HEK293 (cell line): ENCODE results near the gene FGR.
A peak's percentile ranks its signal among the peaks of the same experiment; 100 is the strongest.

ENCODE experiments used
- EGR2 ChIP-seq: fragments of 450-650 bp; formaldehyde crosslinking; IDR thresholded peaks from 2 replicates; pipeline ENCODE4 v1.5.1; 2016; ENCODE audit warnings: low read depth, missing biosample characterization, missing genetic modification characterization
- HOXD13 ChIP-seq: sonication (generic); formaldehyde crosslinking; IDR thresholded peaks from 2 replicates; pipeline ENCODE4 v1.8.0; 2022; ENCODE audit warnings: missing genetic modification reagents, borderline replicate concordance
- OSR2 ChIP-seq: fragments of 450-650 bp; formaldehyde crosslinking; IDR thresholded peaks from 2 replicates; pipeline ENCODE4 v1.5.1; 2016; ENCODE audit warnings: missing biosample characterization, missing genetic modification characterization
- SCRT1 ChIP-seq: fragments of 450-650 bp; formaldehyde crosslinking; IDR thresholded peaks from 2 replicates; pipeline ENCODE4 v1.5.1; 2016; ENCODE audit warnings: missing biosample characterization, missing genetic modification characterization, borderline replicate concordance
- SP3 ChIP-seq: fragments of 450-650 bp; formaldehyde crosslinking; IDR thresholded peaks from 2 replicates; pipeline ENCODE4 v1.5.1; 2016; ENCODE audit warnings: missing biosample characterization, missing genetic modification characterization
- ZEB2 ChIP-seq: fragments of 450-650 bp; formaldehyde crosslinking; IDR thresholded peaks from 2 replicates; pipeline ENCODE4 v1.5.1; 2016; ENCODE audit warnings: missing biosample characterization, missing genetic modification characterization
- ZFP3 ChIP-seq: fragments of 450-650 bp; formaldehyde crosslinking; IDR thresholded peaks from 2 replicates; pipeline ENCODE4 v1.5.1; 2016; ENCODE audit warnings: low read depth, missing biosample characterization, missing genetic modification characterization
- ZNF10 ChIP-seq: fragments of 450-650 bp; formaldehyde crosslinking; IDR thresholded peaks from 2 replicates; pipeline ENCODE4 v1.5.1; 2017; ENCODE audit warnings: missing biosample characterization, missing genetic modification characterization
- ZNF175 ChIP-seq: fragments of 450-650 bp; formaldehyde crosslinking; IDR thresholded peaks from 2 replicates; pipeline ENCODE4 v1.5.1; 2016; ENCODE audit warnings: missing biosample characterization, missing genetic modification characterization
- ZNF24 ChIP-seq: fragments of 450-650 bp; formaldehyde crosslinking; IDR thresholded peaks from 2 replicates; pipeline ENCODE4 v1.5.1; 2016; ENCODE audit warnings: missing biosample characterization, missing genetic modification characterization
- ZNF292 ChIP-seq: fragments of 450-650 bp; formaldehyde crosslinking; IDR thresholded peaks from 2 replicates; pipeline ENCODE4 v1.5.1; 2016; ENCODE audit warnings: low read depth, missing biosample characterization, missing genetic modification characterization, borderline replicate concordance
- ZNF366 ChIP-seq: fragments of 450-650 bp; formaldehyde crosslinking; conservative IDR thresholded peaks from 2 replicates; pipeline ENCODE4 v1.5.1; 2016; ENCODE audit warnings: missing biosample characterization, missing genetic modification characterization
- ZNF391 ChIP-seq: fragments of 450-650 bp; formaldehyde crosslinking; IDR thresholded peaks from 2 replicates; pipeline ENCODE4 v1.5.1; 2016; ENCODE audit warnings: low read depth, missing biosample characterization, missing genetic modification characterization, borderline replicate concordance
- ZNF501 ChIP-seq: fragments of 450-650 bp; formaldehyde crosslinking; IDR thresholded peaks from 2 replicates; pipeline ENCODE4 v1.5.1; 2016; ENCODE audit warnings: missing biosample characterization, missing genetic modification characterization
- ZNF548 ChIP-seq: fragments of 450-650 bp; formaldehyde crosslinking; IDR thresholded peaks from 2 replicates; pipeline ENCODE4 v1.5.1; 2016; ENCODE audit warnings: missing biosample characterization, missing genetic modification characterization
- ZNF76 ChIP-seq: fragments of 450-650 bp; formaldehyde crosslinking; IDR thresholded peaks from 2 replicates; pipeline ENCODE4; 2016; ENCODE audit warnings: low read depth, missing biosample characterization, missing genetic modification characterization, borderline replicate concordance
- ZXDB ChIP-seq: fragments of 450-650 bp; formaldehyde crosslinking; IDR thresholded peaks from 2 replicates; pipeline ENCODE4 v1.5.1; 2016; ENCODE audit warnings: missing biosample characterization, missing genetic modification characterization
- TF ChIP-seq, protein P1 (sequence below): fragments of 450-650 bp; formaldehyde crosslinking; IDR thresholded peaks from 2 replicates; pipeline ENCODE4 v1.5.1; 2016; ENCODE audit warnings: missing biosample characterization, missing genetic modification characterization
- TF ChIP-seq, protein P2 (sequence below): fragments of 450-650 bp; formaldehyde crosslinking; IDR thresholded peaks from 2 replicates; pipeline ENCODE4 v1.5.1; 2016; ENCODE audit warnings: missing biosample characterization, missing genetic modification characterization
- TF ChIP-seq, protein P3 (sequence below): fragments of 450-650 bp; formaldehyde crosslinking; conservative IDR thresholded peaks from 2 replicates; pipeline ENCODE4 v1.5.1; 2016; ENCODE audit warnings: low read depth, missing biosample characterization, missing genetic modification characterization
- TF ChIP-seq, protein P4 (sequence below): fragments of 450-650 bp; formaldehyde crosslinking; IDR thresholded peaks from 2 replicates; pipeline ENCODE4 v1.5.1; 2016; ENCODE audit warnings: missing biosample characterization, missing genetic modification characterization
- TF ChIP-seq, protein P5 (sequence below): fragments of 450-650 bp; formaldehyde crosslinking; IDR thresholded peaks from 2 replicates; pipeline ENCODE4 v1.5.1; 2016; ENCODE audit warnings: missing biosample characterization, missing genetic modification characterization, low read depth
- TF ChIP-seq, protein P6 (sequence below): fragments of 450-650 bp; formaldehyde crosslinking; IDR thresholded peaks from 2 replicates; pipeline ENCODE4 v1.5.1; 2017; ENCODE audit warnings: missing biosample characterization, missing genetic modification characterization

Gene FGR

DNA sequence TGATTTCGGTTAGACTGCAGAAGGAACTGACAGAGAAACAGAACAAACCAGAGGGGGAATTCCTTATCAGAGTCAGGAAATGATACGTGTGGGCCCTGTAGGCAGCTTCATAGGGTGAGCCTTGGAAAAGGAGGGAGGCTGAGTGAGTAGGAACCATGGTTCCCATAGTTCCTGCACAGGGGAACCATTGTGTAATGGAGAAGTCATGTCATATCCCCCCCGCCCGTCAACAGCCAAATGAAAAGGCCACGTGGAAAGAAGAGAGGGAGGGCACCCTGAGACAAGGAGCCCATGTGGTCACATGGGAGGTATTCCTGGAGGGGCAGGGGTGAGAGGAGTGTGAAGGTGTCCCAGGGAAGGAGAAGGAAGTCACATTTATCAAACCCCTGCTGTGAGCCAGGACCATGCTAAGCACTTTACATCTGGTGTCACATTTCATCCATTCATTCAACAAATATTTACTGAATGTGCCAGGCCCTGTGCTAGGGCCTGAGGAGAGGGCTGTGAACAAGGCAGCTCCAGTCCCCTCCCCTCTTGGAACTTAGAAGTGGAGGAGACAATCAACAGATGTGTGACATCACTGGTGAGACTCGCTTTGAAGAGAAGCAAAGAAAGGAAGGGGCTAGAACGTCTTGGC lies 15.7 kb upstream of the FGR start (continued):
- TF ChIP-seq, protein P1, sequence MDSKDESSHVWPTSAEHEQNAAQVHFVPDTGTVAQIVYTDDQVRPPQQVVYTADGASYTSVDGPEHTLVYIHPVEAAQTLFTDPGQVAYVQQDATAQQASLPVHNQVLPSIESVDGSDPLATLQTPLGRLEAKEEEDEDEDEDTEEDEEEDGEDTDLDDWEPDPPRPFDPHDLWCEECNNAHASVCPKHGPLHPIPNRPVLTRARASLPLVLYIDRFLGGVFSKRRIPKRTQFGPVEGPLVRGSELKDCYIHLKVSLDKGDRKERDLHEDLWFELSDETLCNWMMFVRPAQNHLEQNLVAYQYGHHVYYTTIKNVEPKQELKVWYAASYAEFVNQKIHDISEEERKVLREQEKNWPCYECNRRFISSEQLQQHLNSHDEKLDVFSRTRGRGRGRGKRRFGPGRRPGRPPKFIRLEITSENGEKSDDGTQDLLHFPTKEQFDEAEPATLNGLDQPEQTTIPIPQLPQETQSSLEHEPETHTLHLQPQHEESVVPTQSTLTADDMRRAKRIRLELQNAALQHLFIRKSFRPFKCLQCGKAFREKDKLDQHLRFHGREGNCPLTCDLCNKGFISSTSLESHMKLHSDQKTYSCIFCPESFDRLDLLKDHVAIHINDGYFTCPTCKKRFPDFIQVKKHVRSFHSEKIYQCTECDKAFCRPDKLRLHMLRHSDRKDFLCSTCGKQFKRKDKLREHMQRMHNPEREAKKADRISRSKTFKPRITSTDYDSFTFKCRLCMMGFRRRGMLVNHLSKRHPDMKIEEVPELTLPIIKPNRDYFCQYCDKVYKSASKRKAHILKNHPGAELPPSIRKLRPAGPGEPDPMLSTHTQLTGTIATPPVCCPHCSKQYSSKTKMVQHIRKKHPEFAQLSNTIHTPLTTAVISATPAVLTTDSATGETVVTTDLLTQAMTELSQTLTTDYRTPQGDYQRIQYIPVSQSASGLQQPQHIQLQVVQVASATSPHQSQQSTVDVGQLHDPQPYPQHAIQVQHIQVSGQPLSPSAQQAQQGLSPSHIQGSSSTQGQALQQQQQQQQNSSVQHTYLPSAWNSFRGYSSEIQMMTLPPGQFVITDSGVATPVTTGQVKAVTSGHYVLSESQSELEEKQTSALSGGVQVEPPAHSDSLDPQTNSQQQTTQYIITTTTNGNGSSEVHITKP: peak; percentile 99
- TF ChIP-seq, protein P2, sequence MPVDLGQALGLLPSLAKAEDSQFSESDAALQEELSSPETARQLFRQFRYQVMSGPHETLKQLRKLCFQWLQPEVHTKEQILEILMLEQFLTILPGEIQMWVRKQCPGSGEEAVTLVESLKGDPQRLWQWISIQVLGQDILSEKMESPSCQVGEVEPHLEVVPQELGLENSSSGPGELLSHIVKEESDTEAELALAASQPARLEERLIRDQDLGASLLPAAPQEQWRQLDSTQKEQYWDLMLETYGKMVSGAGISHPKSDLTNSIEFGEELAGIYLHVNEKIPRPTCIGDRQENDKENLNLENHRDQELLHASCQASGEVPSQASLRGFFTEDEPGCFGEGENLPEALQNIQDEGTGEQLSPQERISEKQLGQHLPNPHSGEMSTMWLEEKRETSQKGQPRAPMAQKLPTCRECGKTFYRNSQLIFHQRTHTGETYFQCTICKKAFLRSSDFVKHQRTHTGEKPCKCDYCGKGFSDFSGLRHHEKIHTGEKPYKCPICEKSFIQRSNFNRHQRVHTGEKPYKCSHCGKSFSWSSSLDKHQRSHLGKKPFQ (tag by site-specific recombination): peak; percentile 89
- TF ChIP-seq SCRT1 (tag by site-specific recombination): peak; percentile 83
- no peak for TF ChIP-seq HOXD13 (CRISPR knock-in tag)
- TF ChIP-seq ZNF24 (tag by site-specific recombination): peak; percentile 83
- peak; percentile 46; the same call in 1 of the 2 replicates for TF ChIP-seq ZEB2
- peak; percentile 27; the same call in 1 of the 2 replicates for TF ChIP-seq ZNF10 (tag by site-specific recombination)
- TF ChIP-seq ZNF501 (tag by site-specific recombination): 0 out of 2 replicates have a peak, but pooled peaks have one; percentile 22
- no peak for TF ChIP-seq EGR2 (tag by site-specific recombination)
- TF ChIP-seq, protein P3, sequence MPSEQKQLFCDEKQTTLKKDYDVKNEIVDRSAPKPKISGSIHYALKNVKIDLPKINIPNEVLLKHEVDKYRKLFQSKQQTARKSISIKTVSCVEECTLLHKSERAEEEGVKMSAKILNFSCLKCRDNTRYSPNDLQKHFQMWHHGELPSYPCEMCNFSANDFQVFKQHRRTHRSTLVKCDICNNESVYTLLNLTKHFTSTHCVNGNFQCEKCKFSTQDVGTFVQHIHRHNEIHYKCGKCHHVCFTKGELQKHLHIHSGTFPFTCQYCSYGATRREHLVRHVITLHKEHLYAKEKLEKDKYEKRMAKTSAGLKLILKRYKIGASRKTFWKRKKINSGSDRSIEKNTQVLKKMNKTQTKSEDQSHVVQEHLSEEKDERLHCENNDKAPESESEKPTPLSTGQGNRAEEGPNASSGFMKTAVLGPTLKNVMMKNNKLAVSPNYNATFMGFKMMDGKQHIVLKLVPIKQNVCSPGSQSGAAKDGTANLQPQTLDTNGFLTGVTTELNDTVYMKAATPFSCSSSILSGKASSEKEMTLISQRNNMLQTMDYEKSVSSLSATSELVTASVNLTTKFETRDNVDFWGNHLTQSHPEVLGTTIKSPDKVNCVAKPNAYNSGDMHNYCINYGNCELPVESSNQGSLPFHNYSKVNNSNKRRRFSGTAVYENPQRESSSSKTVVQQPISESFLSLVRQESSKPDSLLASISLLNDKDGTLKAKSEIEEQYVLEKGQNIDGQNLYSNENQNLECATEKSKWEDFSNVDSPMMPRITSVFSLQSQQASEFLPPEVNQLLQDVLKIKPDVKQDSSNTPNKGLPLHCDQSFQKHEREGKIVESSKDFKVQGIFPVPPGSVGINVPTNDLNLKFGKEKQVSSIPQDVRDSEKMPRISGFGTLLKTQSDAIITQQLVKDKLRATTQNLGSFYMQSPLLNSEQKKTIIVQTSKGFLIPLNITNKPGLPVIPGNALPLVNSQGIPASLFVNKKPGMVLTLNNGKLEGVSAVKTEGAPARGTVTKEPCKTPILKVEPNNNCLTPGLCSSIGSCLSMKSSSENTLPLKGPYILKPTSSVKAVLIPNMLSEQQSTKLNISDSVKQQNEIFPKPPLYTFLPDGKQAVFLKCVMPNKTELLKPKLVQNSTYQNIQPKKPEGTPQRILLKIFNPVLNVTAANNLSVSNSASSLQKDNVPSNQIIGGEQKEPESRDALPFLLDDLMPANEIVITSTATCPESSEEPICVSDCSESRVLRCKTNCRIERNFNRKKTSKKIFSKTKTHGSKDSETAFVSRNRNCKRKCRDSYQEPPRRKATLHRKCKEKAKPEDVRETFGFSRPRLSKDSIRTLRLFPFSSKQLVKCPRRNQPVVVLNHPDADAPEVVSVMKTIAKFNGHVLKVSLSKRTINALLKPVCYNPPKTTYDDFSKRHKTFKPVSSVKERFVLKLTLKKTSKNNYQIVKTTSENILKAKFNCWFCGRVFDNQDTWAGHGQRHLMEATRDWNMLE (tag by site-specific recombination): 0 out of 2 replicates have a peak, but pooled peaks have one; percentile 19
- 0 out of 2 replicates have a peak, but pooled peaks have one; percentile 28 for TF ChIP-seq ZNF366 (tag by site-specific recombination)
- TF ChIP-seq, protein P4, sequence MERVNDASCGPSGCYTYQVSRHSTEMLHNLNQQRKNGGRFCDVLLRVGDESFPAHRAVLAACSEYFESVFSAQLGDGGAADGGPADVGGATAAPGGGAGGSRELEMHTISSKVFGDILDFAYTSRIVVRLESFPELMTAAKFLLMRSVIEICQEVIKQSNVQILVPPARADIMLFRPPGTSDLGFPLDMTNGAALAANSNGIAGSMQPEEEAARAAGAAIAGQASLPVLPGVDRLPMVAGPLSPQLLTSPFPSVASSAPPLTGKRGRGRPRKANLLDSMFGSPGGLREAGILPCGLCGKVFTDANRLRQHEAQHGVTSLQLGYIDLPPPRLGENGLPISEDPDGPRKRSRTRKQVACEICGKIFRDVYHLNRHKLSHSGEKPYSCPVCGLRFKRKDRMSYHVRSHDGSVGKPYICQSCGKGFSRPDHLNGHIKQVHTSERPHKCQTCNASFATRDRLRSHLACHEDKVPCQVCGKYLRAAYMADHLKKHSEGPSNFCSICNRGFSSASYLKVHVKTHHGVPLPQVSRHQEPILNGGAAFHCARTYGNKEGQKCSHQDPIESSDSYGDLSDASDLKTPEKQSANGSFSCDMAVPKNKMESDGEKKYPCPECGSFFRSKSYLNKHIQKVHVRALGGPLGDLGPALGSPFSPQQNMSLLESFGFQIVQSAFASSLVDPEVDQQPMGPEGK (tag by site-specific recombination): peak; percentile 90
- TF ChIP-seq ZXDB (tag by site-specific recombination): 0 out of 2 replicates have a peak, but pooled peaks have one; percentile 57
- no peak for TF ChIP-seq ZNF391
- TF ChIP-seq ZFP3 (tag by site-specific recombination): no peak
- TF ChIP-seq OSR2 (tag by site-specific recombination): peak; percentile 67
- TF ChIP-seq, protein P5, sequence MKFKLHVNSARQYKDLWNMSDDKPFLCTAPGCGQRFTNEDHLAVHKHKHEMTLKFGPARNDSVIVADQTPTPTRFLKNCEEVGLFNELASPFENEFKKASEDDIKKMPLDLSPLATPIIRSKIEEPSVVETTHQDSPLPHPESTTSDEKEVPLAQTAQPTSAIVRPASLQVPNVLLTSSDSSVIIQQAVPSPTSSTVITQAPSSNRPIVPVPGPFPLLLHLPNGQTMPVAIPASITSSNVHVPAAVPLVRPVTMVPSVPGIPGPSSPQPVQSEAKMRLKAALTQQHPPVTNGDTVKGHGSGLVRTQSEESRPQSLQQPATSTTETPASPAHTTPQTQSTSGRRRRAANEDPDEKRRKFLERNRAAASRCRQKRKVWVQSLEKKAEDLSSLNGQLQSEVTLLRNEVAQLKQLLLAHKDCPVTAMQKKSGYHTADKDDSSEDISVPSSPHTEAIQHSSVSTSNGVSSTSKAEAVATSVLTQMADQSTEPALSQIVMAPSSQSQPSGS (tag by site-specific recombination): peak; percentile 52; the same call in 1 of the 2 replicates
- no peak for TF ChIP-seq ZNF175 (tag by site-specific recombination)
- no peak for TF ChIP-seq ZNF548 (tag by site-specific recombination)
- TF ChIP-seq, protein P6, sequence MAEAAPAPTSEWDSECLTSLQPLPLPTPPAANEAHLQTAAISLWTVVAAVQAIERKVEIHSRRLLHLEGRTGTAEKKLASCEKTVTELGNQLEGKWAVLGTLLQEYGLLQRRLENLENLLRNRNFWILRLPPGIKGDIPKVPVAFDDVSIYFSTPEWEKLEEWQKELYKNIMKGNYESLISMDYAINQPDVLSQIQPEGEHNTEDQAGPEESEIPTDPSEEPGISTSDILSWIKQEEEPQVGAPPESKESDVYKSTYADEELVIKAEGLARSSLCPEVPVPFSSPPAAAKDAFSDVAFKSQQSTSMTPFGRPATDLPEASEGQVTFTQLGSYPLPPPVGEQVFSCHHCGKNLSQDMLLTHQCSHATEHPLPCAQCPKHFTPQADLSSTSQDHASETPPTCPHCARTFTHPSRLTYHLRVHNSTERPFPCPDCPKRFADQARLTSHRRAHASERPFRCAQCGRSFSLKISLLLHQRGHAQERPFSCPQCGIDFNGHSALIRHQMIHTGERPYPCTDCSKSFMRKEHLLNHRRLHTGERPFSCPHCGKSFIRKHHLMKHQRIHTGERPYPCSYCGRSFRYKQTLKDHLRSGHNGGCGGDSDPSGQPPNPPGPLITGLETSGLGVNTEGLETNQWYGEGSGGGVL: peak; percentile 96
- 0 out of 2 replicates have a peak, but pooled peaks have one; percentile 3 for TF ChIP-seq ZNF292 (tag by site-specific recombination)
- TF ChIP-seq ZNF76 (tag by site-specific recombination): no peak
- peak; percentile 29; the same call in 1 of the 2 replicates for TF ChIP-seq SP3
